OCI-LY1 (cell line): Measurements from ENCODE around the gene DYTN.

Source experiments
- EZH2 ChIP-seq: fragments of 200-600 bp; sonication (generic), shearing (Covaris generic); IDR thresholded peaks from 2 replicates; pipeline ENCODE4 v1.8.0; 2017; ENCODE audit warnings: borderline replicate concordance, mixed run types, mild to moderate bottlenecking, antibody characterized with exemption, low read length, moderate library complexity, mixed read lengths
- TF ChIP-seq, protein P1 (sequence below): fragments of 200-600 bp; sonication (generic), shearing (Covaris generic); IDR thresholded peaks from 2 replicates; pipeline ENCODE4 v1.5.1; 2017; ENCODE audit warnings: mild to moderate bottlenecking, antibody characterized with exemption, low read length, moderate library complexity, mixed read lengths

DNA sequence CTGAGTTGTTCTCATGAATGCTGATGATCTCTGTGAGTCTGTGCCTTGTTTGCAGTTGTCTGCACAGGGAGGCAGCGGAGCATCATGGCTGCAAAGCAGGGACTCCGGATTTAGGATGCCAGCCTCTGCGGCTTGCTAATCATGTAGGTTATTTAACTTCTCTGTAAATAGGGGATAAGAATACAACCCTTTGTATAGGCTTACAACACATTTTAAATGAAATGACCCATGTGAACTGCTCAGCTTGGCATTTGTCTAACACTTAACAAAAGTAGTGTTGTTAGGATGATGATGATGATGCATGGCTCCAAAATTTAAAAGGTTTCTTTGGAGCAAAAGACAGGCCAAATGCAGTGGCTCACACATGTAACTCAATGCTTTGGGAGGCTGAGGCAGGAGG lies 19.4 kb downstream of the DYTN start:
- TF ChIP-seq, protein P1, sequence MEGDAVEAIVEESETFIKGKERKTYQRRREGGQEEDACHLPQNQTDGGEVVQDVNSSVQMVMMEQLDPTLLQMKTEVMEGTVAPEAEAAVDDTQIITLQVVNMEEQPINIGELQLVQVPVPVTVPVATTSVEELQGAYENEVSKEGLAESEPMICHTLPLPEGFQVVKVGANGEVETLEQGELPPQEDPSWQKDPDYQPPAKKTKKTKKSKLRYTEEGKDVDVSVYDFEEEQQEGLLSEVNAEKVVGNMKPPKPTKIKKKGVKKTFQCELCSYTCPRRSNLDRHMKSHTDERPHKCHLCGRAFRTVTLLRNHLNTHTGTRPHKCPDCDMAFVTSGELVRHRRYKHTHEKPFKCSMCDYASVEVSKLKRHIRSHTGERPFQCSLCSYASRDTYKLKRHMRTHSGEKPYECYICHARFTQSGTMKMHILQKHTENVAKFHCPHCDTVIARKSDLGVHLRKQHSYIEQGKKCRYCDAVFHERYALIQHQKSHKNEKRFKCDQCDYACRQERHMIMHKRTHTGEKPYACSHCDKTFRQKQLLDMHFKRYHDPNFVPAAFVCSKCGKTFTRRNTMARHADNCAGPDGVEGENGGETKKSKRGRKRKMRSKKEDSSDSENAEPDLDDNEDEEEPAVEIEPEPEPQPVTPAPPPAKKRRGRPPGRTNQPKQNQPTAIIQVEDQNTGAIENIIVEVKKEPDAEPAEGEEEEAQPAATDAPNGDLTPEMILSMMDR, result no peak
- no peak for TF ChIP-seq EZH2
